Mesothelial cell of epicardium (in vitro differentiated cells): ENCODE data around the gene KCNH8. TPM values are rescaled to one million over a fixed set of nuclear protein-coding genes. Genes with fewer than 3 reads are reported as not detected.

Experiments used
- DNase-seq, 2 experiments: peaks; one replicate each; pipeline ENCODE4 v3.0.0; 2021; ENCODE audit warnings: low spot score in 2 of 2; ENCODE audit not compliant: unreplicated experiment in 2 of 2
- H3K27ac Mint-ChIP-seq: 2 replicates; pipeline ENCODE4 v1.8.0; 2021; ENCODE audit warnings: mixed read lengths
- H3K27me3 Mint-ChIP-seq: 2 replicates; pipeline ENCODE4 v1.8.0; 2021; ENCODE audit warnings: low read depth, mixed read lengths
- H3K36me3 Mint-ChIP-seq: 2 replicates; pipeline ENCODE4 v1.8.0; 2021; ENCODE audit warnings: mixed read lengths
- H3K4me1 Mint-ChIP-seq: 2 replicates; pipeline ENCODE4 v1.8.0; 2021; ENCODE audit warnings: mixed read lengths
- H3K4me3 Mint-ChIP-seq: 2 replicates; pipeline ENCODE4 v1.8.0; 2021; ENCODE audit warnings: mild to moderate bottlenecking, moderate library complexity, mixed read lengths
- H3K9me3 Mint-ChIP-seq: 2 replicates; pipeline ENCODE4 v1.8.0; 2021; ENCODE audit warnings: mixed read lengths
- total RNA-seq: library from RNA; stranded (reverse); gene quantifications from 3 replicates; pipeline ENCODE4 v1.2.1, GENCODE V29; 2021
- TF ChIP-seq, protein P1 (sequence below): fragments of 200-600 bp; sonication (generic); IDR thresholded peaks from one replicate; pipeline ENCODE4 v1.5.0; 2021; ENCODE audit warnings: antibody characterized with exemption; ENCODE audit not compliant: unreplicated experiment

Gene KCNH8
- total RNA-seq, 1 donor from 2014 or later: 1.6 TPM

DNA sequence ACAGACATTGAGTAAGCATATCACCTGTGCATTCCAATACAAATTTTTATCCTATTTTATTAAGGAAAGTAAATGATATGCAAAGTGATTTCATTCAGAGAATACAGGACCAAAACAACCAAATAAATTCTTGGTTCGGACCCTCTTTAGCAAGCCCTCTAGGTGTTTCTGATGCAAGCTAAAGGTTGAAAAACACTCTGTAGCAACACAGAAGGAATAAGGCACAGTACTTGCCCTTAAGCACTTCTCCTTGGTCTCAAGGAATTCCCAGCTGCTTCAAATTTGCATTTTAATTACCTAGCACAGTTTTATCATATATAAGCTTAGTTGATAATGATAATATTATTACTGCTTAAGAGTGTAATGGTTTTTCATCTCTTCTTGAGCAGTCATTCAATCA lies 288.4 kb downstream of the KCNH8 start:
- no peaks in the 10 kb centered on the region for H3K9me3 Mint-ChIP-seq
- TF ChIP-seq, protein P1, sequence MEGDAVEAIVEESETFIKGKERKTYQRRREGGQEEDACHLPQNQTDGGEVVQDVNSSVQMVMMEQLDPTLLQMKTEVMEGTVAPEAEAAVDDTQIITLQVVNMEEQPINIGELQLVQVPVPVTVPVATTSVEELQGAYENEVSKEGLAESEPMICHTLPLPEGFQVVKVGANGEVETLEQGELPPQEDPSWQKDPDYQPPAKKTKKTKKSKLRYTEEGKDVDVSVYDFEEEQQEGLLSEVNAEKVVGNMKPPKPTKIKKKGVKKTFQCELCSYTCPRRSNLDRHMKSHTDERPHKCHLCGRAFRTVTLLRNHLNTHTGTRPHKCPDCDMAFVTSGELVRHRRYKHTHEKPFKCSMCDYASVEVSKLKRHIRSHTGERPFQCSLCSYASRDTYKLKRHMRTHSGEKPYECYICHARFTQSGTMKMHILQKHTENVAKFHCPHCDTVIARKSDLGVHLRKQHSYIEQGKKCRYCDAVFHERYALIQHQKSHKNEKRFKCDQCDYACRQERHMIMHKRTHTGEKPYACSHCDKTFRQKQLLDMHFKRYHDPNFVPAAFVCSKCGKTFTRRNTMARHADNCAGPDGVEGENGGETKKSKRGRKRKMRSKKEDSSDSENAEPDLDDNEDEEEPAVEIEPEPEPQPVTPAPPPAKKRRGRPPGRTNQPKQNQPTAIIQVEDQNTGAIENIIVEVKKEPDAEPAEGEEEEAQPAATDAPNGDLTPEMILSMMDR: no peak
- no peaks in the 10 kb centered on the region for H3K4me1 Mint-ChIP-seq
- DNase-seq: no peak
- H3K36me3 Mint-ChIP-seq: no peaks in the 10 kb centered on the region
- no peak overlapping the region for H3K4me3 Mint-ChIP-seq
- no peak overlapping the region for H3K27ac Mint-ChIP-seq
- H3K27me3 Mint-ChIP-seq: peaks cover 2% of the 10 kb centered on the region

DNA sequence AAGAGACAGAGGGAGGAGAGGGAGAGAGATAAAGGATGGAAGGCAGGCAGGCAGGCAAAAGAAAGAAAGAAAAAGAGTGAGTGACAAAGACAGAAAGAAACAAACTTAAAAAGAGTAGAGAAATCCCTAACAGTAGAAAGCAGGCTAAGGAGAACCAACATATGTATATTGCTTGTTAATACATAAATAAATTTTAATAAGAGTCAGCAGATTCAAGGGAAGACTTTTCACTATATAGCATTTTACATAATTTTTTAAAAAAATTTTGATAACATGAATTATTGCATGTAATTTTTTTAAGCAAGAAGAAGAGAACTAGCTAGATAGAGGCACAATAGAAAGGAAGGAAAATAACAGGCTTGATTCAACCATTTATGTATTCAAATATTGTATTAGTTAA lies 291.6 kb downstream of the KCNH8 start:
- H3K27me3 Mint-ChIP-seq: peaks cover 2% of the 10 kb centered on the region
- H3K4me3 Mint-ChIP-seq: no peak overlapping the region
- H3K9me3 Mint-ChIP-seq: no peaks in the 10 kb centered on the region
- DNase-seq: no peak
- H3K27ac Mint-ChIP-seq: no peak overlapping the region
- TF ChIP-seq, protein P1: no peak
- no peaks in the 10 kb centered on the region for H3K4me1 Mint-ChIP-seq
- no peaks in the 10 kb centered on the region for H3K36me3 Mint-ChIP-seq

DNA sequence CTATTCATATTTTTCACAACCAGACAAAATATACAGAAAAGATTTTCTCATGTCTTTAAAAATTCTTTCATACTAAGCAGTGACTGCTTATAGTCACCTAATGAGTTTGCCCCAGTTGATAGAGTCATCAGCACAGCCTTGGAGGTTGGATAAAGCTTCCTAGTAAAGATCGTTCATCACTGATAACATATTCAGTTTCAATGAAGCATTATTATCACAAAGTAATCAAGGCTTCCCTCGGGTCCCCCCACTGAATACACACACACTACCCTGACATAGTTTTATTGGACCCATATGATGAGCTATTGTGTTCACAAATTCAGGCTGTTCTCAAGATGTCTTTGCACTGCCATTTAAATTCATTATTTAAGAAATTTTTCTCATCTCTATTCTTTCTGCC lies 297.8 kb downstream of the KCNH8 start:
- no peak for DNase-seq
- no peaks in the 10 kb centered on the region for H3K9me3 Mint-ChIP-seq
- H3K36me3 Mint-ChIP-seq: no peaks in the 10 kb centered on the region
- no peak overlapping the region for H3K27ac Mint-ChIP-seq
- TF ChIP-seq, protein P1: no peak
- H3K4me1 Mint-ChIP-seq: peaks cover 6% of the 10 kb centered on the region
- H3K4me3 Mint-ChIP-seq: no peak overlapping the region
- peaks cover 1% of the 10 kb centered on the region for H3K27me3 Mint-ChIP-seq

DNA sequence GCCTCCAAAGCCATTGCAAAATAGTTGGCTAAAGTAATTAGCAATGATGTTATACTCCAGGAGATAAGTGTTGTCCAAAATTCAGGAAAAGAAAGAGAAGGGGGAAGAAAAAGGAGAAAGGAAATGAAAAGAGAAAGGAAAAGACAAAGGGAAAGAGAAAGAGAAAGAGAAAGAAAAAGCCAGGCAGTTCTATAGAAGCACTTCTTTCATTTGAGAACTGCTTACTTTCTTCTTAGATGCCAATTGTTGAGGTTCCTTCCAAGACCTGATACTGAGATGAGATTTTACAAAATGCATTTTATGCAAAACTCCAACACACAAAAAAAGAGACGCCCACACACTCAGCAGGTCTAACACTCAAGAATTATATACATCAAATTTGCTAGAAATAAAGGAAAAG lies 298.4 kb downstream of the KCNH8 start:
- Mint-ChIP-seq H3K27me3 (no peaks in the 10 kb centered on the region), H3K9me3 (no peaks in the 10 kb centered on the region), H3K4me3 (no peak overlapping the region), H3K4me1 (peaks cover 9% of the 10 kb centered on the region), H3K27ac (no peak overlapping the region), H3K36me3 (no peaks in the 10 kb centered on the region)
- no peak for DNase-seq
- TF ChIP-seq, protein P1: no peak

DNA sequence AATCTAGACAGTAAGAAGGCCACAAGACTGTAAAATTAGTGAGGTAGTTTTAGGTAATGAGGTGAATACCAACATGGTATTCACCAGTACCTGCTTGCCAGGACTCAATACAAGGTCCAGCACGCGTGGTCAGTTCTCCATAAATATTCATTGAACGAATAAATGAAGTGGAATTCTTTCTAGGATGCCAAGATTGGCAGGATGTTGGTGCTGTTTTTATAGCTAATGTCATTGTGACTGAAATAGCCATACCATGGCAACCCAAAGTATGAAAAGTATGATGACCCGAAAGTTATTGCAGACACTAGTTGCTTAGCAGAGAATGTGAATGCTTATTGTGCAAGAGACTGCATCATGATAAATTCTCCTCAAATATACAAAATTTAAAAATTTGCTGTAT lies 307.2 kb downstream of the KCNH8 start:
- H3K4me3 Mint-ChIP-seq: no peak overlapping the region
- H3K27ac Mint-ChIP-seq: no peak overlapping the region
- H3K27me3 Mint-ChIP-seq: no peaks in the 10 kb centered on the region
- DNase-seq: no peak
- TF ChIP-seq, protein P1: no peak
- peaks cover 24% of the 10 kb centered on the region for H3K4me1 Mint-ChIP-seq
- H3K36me3 Mint-ChIP-seq: no peaks in the 10 kb centered on the region
- peaks cover 8% of the 10 kb centered on the region for H3K9me3 Mint-ChIP-seq

DNA sequence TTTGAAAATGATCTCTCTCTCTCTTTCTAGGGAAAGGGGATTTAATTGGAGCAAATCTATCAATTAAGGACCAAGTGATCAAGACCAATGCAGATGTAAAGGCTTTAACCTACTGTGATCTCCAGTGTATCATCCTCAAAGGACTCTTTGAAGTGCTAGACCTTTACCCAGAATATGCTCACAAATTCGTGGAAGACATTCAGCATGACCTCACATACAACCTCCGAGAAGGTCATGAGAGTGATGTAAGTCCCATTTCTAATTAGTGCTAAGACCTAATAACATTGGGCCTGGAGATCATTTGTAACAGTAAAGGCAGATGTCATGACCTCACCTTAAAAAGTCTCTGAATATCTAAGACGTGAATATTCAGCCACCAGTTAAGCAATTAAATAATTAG lies 308.4 kb downstream of the KCNH8 start:
- TF ChIP-seq, protein P1: no peak
- Mint-ChIP-seq H3K4me1 (peaks cover 16% of the 10 kb centered on the region), H3K9me3 (peaks cover 8% of the 10 kb centered on the region), H3K27me3 (no peaks in the 10 kb centered on the region), H3K4me3 (no peak overlapping the region), H3K36me3 (no peaks in the 10 kb centered on the region), H3K27ac (no peak overlapping the region)
- DNase-seq: no peak
